ENCODE measurements around the gene MCF2L2.

MCF2L2 gene

GRCh38 chr3:183259621-183260020 lies 168.8 kb downstream of the MCF2L2 start:
- H3K9ac ChIP-seq (ENCODE audit: insufficient read length, low read depth): no peak overlapping the region
- TF ChIP-seq SUZ12 (IDR thresholded peaks at IDR 0.05; ENCODE audit: extremely low read depth, insufficient read depth, insufficient read length): no peak
- no peak for TF ChIP-seq ZNF274 (IDR thresholded peaks at IDR 0.05; ENCODE audit: low read depth, low read length)
- no peak for TF ChIP-seq YY1 (IDR thresholded peaks at IDR 0.05; ENCODE audit: insufficient read depth, insufficient read length)
- no peak for DNase-seq (ENCODE audit: low read depth, low spot score)
- no peaks in the 10 kb centered on the region for H3K9me3 ChIP-seq (ENCODE audit: insufficient read depth, low read length)
- H3K27me3 ChIP-seq (ENCODE audit: insufficient read depth, insufficient read length): peaks cover 22% of the 10 kb centered on the region
- no peaks in the 10 kb centered on the region for H3K36me3 ChIP-seq (ENCODE audit: insufficient read depth, insufficient read length, low read length)
- H3K4me1 ChIP-seq (ENCODE audit: insufficient read depth, insufficient read length): no peaks in the 10 kb centered on the region
- no peak overlapping the region for H3K4me3 ChIP-seq (ENCODE audit: insufficient read length, low read depth)

GRCh38 chr3:183259087-183259486 lies 169.3 kb downstream of the MCF2L2 start:
- no peak for DNase-seq (ENCODE audit: low read depth, low spot score)

GRCh38 chr3:183255348-183255730 lies 173.1 kb downstream of the MCF2L2 start:
- Histone ChIP-seq H3K9me3 (ENCODE audit: insufficient read depth, low read length) (no peaks in the 10 kb centered on the region), H3K4me3 (ENCODE audit: insufficient read length, low read depth) (peak overlapping the region; percentile 74), H3K9ac (ENCODE audit: insufficient read length, low read depth) (peak overlapping the region; percentile 87), H3K4me1 (ENCODE audit: insufficient read depth, insufficient read length) (no peaks in the 10 kb centered on the region), H3K27me3 (ENCODE audit: insufficient read depth, insufficient read length) (peaks cover 57% of the 10 kb centered on the region), H3K36me3 (ENCODE audit: insufficient read depth, insufficient read length, low read length) (no peaks in the 10 kb centered on the region)
- DNase-seq (ENCODE audit: low read depth, low spot score): no peak
- TF ChIP-seq ZNF274 (IDR thresholded peaks at IDR 0.05; ENCODE audit: low read depth, low read length) (no peak), SUZ12 (IDR thresholded peaks at IDR 0.05; ENCODE audit: extremely low read depth, insufficient read depth, insufficient read length) (no peak), YY1 (IDR thresholded peaks at IDR 0.05; ENCODE audit: insufficient read depth, insufficient read length) (no peak)

More at GRCh38 chr3:183259087-183259486, 169.3 kb downstream of the MCF2L2 start:
- no peak overlapping the region for H3K9ac ChIP-seq (ENCODE audit: insufficient read length, low read depth)
- H3K4me1 ChIP-seq (ENCODE audit: insufficient read depth, insufficient read length): no peaks in the 10 kb centered on the region
- no peaks in the 10 kb centered on the region for H3K9me3 ChIP-seq (ENCODE audit: insufficient read depth, low read length)
- H3K4me3 ChIP-seq (ENCODE audit: insufficient read length, low read depth): no peak overlapping the region
- no peak for TF ChIP-seq SUZ12 (IDR thresholded peaks at IDR 0.05; ENCODE audit: extremely low read depth, insufficient read depth, insufficient read length)
- H3K27me3 ChIP-seq (ENCODE audit: insufficient read depth, insufficient read length): peaks cover 24% of the 10 kb centered on the region
- H3K36me3 ChIP-seq (ENCODE audit: insufficient read depth, insufficient read length, low read length): no peaks in the 10 kb centered on the region

GRCh38 chr3:183254487-183255347 lies 173.7 kb downstream of the MCF2L2 start:
- H3K9me3 ChIP-seq (ENCODE audit: insufficient read depth, low read length): no peaks in the 10 kb centered on the region
- peak overlapping the region; percentile 87 for H3K9ac ChIP-seq (ENCODE audit: insufficient read length, low read depth)
- peak overlapping the region; percentile 74 for H3K4me3 ChIP-seq (ENCODE audit: insufficient read length, low read depth)
- no peak for DNase-seq (ENCODE audit: low read depth, low spot score)
- H3K4me1 ChIP-seq (ENCODE audit: insufficient read depth, insufficient read length): no peaks in the 10 kb centered on the region
- no peaks in the 10 kb centered on the region for H3K36me3 ChIP-seq (ENCODE audit: insufficient read depth, insufficient read length, low read length)
- H3K27me3 ChIP-seq (ENCODE audit: insufficient read depth, insufficient read length): peaks cover 59% of the 10 kb centered on the region
- TF ChIP-seq YY1 (IDR thresholded peaks at IDR 0.05; ENCODE audit: insufficient read depth, insufficient read length): no peak
- no peak for TF ChIP-seq ZNF274 (IDR thresholded peaks at IDR 0.05; ENCODE audit: low read depth, low read length)
- TF ChIP-seq SUZ12 (IDR thresholded peaks at IDR 0.05; ENCODE audit: extremely low read depth, insufficient read depth, insufficient read length): no peak

- Histone ChIP-seq H3K27me3 (ENCODE audit: insufficient read depth, insufficient read length) (peaks cover 59% of the 10 kb centered on the region), H3K36me3 (ENCODE audit: insufficient read depth, insufficient read length, low read length) (no peaks in the 10 kb centered on the region), H3K9me3 (ENCODE audit: insufficient read depth, low read length) (no peaks in the 10 kb centered on the region), H3K9ac (ENCODE audit: insufficient read length, low read depth) (peak overlapping the region; percentile 87), H3K4me3 (ENCODE audit: insufficient read length, low read depth) (peak overlapping the region; percentile 74), H3K4me1 (ENCODE audit: insufficient read depth, insufficient read length) (peaks cover 5% of the 10 kb centered on the region)
- TF ChIP-seq ZNF274 (IDR thresholded peaks at IDR 0.05; ENCODE audit: low read depth, low read length): no peak
- TF ChIP-seq SUZ12 (IDR thresholded peaks at IDR 0.05; ENCODE audit: extremely low read depth, insufficient read depth, insufficient read length): no peak
- no peak for TF ChIP-seq YY1 (IDR thresholded peaks at IDR 0.05; ENCODE audit: insufficient read depth, insufficient read length)
- no peak for DNase-seq (ENCODE audit: low read depth, low spot score)
These were observed 174.6 kb downstream of the MCF2L2 start for GRCh38 chr3:183253528-183254486.

GRCh38 chr3:183252973-183253527 lies 175.4 kb downstream of the MCF2L2 start, which contains the start of gene B3GNT5:
TSS of gene B3GNT5 (plus strand) at chr3:183253253. CDS start at chr3:183269799, 16,546 bp downstream.
- no peaks in the 10 kb centered on the region for H3K36me3 ChIP-seq (ENCODE audit: insufficient read depth, insufficient read length, low read length)
- peak within 1 kb of the TSS; percentile 87 for H3K9ac ChIP-seq (ENCODE audit: insufficient read length, low read depth)
- TF ChIP-seq SUZ12 (IDR thresholded peaks at IDR 0.05; ENCODE audit: extremely low read depth, insufficient read depth, insufficient read length): no peak
- TF ChIP-seq ZNF274 (IDR thresholded peaks at IDR 0.05; ENCODE audit: low read depth, low read length): no peak
- TF ChIP-seq YY1 (IDR thresholded peaks at IDR 0.05; ENCODE audit: insufficient read depth, insufficient read length): no peak
- H3K27me3 ChIP-seq (ENCODE audit: insufficient read depth, insufficient read length): peaks cover 59% of the 10 kb centered on the region
- H3K4me3 ChIP-seq (ENCODE audit: insufficient read length, low read depth): peak within 1 kb of the TSS; percentile 74
- peaks cover 5% of the 10 kb centered on the region for H3K4me1 ChIP-seq (ENCODE audit: insufficient read depth, insufficient read length)
- DNase-seq (ENCODE audit: low read depth, low spot score): no peak
- H3K9me3 ChIP-seq (ENCODE audit: insufficient read depth, low read length): no peaks in the 10 kb centered on the region

All from NT2/D1 (cell line).